HG03095 (cell line): ENCODE measurements around the gene GRIN2A.

Experiments used
- ATAC-seq: cut with Tn5 transposase; IDR thresholded peaks from one replicate; pipeline ENCODE4 v1.9.1; 2021; ENCODE audit warnings: moderate library complexity; ENCODE audit not compliant: unreplicated experiment

The GRIN2A gene

DNA sequence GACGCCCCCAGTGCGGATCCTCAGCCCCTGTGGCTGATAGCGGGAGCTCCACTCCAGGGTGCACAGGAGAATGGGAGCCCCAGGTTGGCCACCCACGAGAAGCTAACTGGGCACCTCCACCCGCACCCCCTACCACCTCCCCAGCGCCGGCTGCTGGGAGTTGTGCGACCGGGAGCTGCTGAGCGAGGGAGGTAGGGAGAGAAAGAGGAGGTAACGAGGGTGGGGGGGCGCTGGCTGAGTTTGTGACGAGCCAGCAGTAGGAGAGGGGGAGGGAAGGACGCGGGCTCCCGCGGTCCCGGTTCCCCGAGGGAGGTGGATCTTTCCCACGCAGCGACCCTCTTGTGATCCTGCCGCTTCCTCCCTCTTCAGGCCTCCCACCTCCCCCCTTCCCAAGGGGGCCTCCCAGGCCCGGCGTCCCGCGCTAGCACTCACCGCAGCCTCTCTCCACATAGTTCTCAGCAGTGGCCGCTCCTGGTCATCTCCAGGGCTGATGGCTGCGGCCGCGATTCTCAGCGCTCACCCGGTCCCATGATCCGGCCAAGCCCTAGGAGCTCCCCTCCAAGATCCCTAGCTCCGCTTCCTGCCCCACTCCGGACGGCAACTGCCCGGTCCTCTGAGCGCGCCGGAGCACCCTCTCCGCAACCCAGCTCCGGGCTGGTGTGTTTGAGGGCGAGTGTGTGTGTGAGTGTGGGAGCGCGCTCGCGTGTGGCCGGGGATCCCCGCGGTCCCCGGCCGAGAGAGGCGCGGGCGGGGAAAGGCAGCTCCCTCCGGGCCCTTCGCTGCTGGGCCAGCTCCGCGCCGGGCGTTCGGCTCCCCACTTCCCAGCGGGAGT lies at the start of gene GRIN2A:
TSS of gene GRIN2A (minus strand) at position 207 of the 832 bp plus-strand sequence. CDS start 2,017 bp downstream, outside the sequence.
- no peak for ATAC-seq

DNA sequence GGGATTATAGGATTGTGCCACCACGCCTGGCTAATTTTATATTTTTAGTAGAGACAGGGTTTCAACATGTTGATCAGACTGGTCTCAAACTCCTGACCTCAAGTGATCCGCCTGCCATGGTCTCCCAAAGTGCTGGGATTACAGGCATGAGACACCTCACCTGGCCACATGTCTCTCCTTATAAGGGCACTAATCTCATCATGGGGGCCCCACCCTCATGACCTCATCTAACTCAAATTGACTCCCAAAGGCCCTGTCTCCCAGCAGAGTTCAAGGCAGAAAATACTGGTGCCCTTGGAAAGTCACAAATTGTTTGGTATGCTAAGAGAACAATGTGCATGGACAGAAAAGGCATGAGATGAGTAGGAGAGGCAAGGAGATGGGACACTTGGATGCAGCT lies 49.3 kb upstream of the GRIN2A start:
- no peak for ATAC-seq

DNA sequence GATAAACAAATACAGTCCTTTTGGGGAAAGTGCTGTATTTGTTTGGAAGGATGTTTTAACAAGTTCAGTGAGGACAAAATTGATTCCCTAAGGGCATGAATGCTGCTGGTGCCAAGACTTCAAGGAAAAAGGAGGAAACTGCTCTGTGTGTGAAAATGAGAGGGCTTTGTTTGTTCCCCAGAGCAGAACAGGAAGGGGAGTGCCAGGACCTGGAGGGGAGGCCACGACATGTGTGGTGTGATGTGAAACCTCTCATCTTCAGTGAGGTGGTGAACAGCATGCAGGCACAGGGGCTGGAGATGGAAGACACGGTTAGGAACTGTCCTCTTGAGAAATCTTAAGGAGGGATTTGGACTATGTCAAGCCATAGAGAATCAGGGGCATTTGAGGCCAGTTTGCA lies 46.6 kb upstream of the GRIN2A start:
- no peak for ATAC-seq

DNA sequence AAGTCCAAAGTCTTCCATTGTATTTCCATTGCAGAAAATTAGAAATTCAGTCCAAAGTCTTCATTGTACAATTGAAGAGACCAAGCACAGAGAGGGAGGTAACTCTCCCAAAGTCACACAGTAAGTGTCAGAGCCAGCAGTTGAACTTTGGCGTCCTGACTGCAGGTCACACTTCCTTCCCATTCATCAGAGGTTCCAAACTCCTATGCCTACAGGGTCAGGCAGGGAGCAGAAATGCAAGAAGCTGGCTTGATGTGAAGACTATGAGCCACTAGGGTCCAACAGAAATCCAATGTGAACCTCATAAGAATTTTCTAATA lies 44.7 kb upstream of the GRIN2A start:
- no peak for ATAC-seq

DNA sequence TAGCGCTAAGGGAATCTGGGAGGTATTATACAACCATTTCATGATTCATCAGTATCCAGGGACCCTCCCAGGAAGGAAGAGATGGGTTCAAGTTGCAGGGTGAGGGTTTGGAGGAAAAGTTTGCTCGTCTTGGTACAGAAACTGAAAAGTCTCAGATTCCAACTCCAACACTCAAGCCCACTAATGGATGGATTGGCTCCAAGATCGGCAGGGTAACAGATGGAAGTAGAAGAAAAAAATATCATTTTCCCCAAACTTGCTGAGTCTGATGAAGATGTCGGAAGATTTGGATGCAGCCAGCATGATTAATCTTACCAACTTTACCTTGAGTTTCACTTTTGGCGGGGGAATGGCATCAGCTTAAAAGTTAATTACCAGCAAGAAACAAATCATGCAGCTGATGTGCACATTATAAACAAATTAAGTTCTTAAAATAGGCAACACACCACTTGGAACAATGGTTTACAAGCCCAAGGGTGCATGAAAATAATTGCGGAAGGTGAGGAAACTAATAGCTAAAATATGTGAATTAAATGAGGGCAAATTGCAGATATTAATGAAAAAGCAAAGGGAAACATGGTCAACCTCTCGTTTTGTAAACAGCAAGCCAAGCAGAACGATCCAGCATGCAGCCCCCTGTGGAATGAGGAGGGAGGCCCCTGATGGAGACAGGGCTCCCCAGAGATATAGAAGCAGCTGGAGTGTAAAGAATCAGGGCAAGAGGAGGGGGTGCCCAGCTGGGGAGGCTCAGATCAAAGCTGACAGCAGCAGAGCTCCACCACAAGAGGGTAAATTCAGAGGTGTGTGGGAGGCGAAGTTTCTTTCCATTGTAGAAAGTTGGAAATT lies 44.1 kb upstream of the GRIN2A start:
- ATAC-seq: no peak

DNA sequence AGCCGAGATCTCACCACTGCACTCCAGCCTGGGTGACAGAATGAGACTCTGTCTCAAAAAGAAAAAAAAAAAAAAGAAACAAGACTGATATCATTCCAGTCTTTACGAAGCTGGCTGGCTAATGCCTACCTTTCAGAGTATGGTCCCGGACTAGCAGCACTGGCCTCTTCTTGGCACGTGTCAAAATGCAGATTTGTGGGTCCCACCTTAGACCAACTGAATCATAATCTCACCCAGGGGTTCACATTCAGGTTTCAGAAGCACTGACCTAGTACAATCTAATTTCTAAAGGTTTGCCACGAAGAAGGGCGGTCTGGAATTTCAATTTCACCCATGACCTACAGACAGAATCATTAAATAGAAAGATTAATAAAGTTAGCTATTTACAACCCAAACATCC lies 43.4 kb upstream of the GRIN2A start:
- no peak for ATAC-seq

DNA sequence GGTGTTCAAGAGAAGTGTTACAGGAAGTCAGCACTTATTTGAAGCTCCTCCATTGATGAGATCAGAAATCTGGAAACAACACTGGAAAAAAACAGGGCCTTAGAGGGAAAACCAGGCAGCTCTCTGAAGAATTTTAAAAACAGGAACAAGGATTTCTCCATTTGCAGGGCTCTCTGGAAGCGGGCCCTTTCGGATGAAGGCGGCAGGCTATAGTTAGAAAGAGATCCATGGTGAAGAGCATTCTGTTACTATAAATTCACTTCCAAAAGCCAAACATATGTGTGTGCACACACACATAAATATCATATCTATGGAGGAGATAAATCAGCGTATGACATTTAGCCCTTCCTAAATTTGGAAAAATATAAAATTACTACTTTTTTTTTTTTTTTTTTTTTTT lies 42.6 kb upstream of the GRIN2A start:
- no peak for ATAC-seq

DNA sequence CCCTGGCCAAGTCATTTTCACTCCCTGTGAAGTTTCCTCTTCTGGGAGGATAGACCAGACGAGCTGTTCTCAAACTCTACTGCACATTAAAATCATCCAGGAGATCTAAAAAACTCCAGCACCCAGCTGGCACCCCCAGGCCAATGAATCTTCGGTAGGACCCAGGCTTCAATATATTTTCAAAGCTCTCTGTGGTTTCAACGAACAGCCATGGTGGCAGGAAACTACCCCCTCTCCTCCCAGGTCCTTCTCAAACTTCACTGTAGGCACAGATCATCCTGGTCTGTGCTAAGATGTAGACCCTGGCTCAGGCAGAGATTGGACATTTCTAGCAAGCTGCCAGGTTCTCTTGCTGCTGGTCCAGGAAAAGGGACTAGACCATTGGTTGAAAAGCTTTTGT lies 38.7 kb upstream of the GRIN2A start:
- no peak for ATAC-seq

DNA sequence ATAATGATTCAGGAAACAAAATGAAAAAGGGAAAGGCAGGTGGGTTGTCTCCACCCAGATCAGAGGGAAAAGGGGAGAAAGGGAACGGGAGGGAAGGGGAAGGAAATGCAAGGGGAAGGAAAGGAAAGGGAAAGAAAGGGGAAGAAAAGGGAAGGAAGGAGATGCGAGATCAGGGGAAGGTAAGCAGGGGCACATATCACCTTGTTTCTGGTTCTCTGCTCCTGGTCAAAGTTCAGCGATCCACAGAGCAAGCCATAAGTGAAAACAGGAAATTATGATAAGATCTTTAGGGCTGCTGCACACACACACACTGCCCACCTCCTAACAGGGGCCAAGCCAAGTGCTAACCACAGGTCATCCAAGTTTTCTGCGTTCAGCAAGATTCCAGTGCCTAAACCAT lies 37.5 kb upstream of the GRIN2A start:
- no peak for ATAC-seq

DNA sequence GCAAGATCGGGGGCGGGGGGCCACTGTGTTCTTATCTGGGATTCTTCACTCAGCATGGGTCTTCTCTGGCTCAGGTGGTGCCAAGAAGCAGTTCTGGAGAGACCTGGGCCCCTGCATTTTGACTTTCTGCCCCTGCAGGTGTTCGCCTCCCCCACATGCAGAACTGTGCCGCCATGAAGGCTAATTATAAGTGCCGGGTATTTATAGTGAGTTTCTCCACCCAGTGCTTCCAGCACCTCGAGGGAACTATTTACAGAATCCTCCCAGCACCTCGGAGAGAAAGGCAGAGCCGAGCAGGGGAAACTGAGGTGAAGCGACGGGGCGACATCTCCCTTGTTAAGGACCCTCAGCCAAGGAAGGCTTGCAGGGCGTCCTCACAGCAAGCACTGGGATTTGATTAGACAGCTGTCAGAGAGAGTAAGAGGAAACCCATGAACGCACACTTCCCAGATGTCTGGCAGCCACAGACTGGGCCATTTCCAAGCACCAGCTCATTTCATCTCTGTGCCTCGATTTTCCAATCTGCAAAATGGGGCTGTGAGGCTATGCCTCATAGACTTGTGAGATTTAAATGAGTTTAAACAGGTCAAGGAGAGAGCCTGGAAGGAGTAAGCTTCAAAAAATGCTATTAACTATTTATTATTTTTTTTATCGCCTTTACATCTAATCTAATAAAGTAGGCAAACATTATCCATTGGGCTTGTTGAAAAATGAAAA lies 36.4 kb upstream of the GRIN2A start:
- no peak for ATAC-seq

DNA sequence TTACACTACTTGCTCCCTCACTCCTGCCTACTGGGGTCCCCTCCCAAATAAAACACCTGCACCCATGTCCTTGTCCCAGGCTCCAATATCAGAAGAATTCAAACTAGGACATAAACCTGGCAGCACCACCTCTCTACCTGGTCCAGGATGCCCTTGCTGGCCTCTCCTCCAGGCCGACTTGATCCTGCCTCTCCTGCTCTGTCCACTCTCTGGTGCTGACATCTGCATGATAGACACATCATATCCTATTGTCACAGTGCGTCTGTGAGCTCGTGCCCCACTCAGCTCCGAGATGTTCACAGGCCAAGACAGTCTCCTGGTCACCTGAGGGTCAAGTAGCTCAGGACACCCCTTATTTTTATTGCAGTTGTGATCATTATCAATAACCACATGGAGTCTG lies 31.5 kb upstream of the GRIN2A start:
- no peak for ATAC-seq

DNA sequence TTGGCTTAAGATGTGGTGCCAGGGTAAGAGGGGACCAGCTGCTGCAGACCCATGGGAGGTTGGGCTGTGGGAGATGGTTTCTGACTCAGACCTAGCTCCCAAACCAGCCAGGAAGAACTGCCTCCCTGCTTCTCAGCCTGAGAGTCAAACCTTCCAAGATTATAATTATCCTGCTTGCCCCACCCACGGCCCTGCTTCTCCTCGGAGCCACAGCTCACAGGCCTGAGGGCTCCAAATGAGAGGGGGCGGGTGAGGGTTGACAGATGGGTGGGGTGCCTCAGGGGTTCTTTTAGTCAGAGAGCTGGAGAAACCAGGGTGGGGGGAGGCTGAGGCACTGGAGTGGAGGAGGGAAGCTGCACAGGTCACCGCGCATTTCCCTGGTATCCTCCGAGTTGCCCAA lies 28.7 kb upstream of the GRIN2A start:
- ATAC-seq: no peak

DNA sequence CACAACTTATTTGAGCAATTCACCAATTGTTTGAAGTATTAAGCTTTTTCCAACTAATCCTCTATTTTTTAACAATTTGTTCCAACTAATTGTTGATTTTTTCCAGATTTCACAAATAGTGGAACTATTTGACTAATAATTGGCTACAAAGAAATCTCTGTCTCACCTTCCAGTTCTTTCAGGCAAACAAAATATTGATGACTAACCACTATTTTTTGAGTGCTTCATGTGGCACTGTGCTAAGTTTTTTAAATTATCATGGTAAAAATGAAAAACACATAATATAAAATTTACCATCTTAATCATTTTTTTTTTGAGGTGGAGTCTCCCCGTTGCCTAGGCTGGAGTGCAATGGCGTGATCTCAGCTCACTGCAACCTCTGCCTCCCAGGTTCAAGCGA lies 24.6 kb upstream of the GRIN2A start:
- no peak for ATAC-seq

DNA sequence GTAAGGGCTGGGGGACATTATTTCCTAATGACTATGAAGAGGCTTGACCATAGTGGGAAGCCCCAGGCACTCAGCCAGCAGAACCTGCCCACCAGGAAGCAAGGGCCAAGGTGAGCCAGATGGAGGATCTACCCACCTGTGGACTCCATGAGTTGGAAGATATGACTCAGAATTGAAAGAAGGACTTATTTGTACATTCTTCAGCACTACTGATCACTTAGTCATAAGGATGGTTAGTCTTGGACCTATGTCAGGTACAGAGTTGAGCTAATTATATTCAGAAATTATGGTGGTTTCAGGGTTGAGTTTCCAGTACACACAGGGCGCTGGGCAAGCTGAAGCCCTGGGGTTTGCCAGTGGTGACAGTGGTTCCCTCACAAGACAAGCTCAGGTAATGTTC lies 24.0 kb upstream of the GRIN2A start:
- no peak for ATAC-seq

DNA sequence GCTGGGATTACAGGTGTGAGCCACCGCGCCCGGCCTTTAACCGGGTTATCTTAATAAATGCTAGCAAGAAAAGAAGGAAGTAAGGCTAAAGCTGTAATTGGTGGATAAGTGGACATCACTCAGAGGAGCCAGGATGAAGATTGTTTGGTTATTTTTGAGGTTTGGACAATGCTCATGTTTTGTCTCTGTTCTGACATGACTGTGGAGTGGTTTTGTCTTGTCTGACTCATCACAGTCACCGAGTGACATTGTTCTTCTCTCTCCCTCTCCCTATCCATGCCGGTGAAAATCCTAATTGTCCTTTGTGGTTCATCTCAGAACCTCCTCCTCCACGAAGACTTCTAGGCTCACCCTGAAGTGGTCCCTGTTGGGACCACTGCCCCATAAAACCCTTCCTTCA lies 23.5 kb upstream of the GRIN2A start:
- ATAC-seq: no peak

DNA sequence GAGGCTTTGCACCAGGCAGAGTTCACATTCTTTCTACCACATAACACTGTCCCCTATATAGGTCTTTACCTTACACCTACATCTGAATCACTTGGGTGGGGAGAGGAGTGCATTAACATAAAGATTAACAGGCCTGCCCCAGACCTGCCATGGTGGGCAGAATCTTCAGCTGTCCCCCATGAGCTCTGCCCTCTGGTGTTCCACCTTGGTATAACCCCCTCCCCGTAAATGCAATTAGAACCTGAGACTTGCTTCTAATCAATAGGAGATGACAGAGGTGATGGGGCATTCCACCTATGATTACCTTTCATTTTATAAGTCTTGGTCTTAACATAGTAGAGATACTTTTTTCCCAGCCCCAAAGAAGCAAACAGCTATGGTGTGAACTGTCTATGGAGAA lies 20.4 kb upstream of the GRIN2A start:
- ATAC-seq: no peak

DNA sequence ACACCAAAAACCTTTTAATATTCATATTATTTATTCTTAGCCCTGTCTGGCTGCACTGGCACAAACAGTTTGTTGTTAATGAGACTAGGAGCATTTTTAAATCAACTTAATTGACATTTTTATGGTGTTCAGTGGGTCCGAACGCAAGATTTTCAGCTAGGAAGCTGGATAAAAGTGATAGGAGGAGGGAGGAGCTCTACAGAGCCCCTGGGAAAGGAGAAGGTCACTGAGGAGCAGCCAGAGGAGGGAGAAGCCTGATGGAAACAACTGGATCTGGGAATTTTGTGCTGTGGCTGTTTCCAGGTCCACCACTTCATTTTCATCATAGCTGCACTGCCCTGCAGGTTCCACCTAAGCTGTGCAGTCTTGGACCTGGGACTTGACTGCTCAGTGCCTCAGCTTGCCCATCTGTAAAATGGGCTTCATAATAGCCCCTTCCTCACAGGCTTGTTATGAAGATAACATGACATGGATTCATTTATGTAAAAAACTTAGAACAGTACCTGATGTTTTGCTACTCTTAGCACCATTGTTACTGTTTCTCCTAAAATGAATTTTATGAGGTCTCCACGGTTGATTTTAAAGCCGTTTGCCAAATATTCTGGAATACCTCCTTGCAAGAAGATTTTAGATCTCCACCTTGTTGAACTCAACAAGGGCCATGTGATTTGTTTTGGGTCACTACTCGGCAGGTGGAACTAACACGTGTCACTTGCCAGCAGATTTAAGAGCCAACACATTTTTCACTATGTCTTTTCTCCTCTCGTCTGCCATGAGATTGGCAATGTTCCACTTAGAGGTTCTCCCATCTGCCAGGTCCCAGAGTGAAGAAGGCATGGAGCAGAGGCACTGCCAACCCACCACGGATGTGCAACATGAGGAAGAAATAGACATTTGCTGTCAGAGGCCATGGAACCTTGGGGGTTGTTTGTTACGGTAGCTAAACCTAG lies 18.7 kb upstream of the GRIN2A start:
- ATAC-seq: no peak

DNA sequence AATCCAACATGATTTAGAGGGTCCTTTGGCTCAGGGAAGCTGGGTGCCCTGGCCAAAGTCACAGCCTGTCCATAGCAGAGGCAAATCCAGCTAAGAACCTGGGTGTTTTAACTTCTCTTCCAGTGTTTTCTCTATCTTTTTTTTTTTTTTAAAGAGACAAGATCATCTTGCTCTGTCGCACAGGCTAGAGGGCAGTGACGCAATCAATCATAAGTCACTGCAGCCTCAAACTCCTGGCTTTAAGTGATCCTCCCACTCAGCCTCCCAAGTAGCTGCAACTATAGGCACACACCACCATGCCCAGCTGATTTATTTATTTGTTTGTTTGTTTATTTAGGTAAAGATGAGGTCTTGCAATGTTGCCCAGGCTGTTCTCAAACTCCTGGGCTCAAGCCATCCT lies 14.8 kb upstream of the GRIN2A start:
- no peak for ATAC-seq

DNA sequence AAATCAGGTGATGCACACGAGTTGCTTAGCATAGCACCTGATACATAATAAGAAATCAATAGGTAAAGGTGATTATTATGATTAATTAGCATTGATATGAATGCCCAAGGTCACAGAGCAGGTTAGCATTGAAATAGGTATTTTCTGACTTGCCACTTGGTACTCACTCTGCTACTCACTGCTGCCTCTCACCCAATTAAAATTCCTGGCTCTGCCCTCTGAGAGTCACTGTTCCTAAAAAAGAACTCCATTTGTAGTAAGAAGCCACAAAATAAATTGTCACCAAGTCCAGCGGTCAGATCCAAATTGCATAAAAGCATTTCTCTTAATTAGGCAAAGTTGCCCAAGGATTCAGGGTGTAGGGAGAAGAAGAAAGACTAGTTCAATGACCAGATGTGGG lies 8.9 kb upstream of the GRIN2A start:
- no peak for ATAC-seq

DNA sequence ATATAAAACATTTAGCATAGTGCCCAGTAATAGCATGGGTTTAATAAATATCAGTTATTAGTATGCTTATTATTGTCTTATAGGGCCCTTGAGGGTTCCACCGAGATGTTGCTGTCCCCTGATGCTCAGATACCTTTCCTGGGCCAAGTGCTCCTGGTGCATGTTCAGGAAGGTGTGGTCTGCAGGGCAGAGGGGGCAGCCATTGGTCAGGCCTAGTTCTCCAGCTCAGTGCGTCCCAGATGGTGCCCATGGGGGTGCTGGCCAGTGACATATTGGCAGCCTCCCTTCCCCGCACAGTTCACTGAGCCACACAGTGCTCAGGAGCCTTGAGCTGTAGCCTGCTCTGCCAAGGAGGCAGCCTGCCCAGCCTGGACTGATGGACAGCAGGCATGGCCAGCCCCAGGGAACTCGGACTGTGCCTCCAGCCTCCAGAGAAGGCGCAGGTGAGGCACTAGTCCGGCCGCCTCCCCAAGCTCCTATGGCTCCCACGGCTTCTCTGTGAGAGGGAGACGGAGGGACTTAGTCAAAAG lies 7.7 kb upstream of the GRIN2A start:
- ATAC-seq: no peak
